H1 (cell line): ENCODE measurements around the gene SPACA4. TPM values are rescaled to one million over a fixed set of nuclear protein-coding genes. Genes with fewer than 3 reads are reported as not detected.

Source experiments
- ASH2L ChIP-seq: fragments of 200-600, 300-600 bp; sonication (generic); IDR thresholded peaks from one replicate; pipeline ENCODE4 v1.7.1; 2017; ENCODE audit warnings: low read length
- BACH1 ChIP-seq: IDR thresholded peaks from 2 replicates; pipeline ENCODE4 v1.6.1; 2012; ENCODE audit warnings: low read length, improper control_type of control experiment
- BRCA1 ChIP-seq: IDR thresholded peaks from 2 replicates; pipeline ENCODE4 v1.6.1; 2012; ENCODE audit warnings: low read depth, low read length, improper control_type of control experiment
- CBX5 ChIP-seq: fragments of 300-800, 300-1000 bp; sonication (generic); IDR thresholded peaks from 2 replicates; pipeline ENCODE4 v1.7.1; 2016; ENCODE audit warnings: antibody characterized with exemption, low read length, low read depth
- CHD2 ChIP-seq: IDR thresholded peaks from 2 replicates; pipeline ENCODE4 v1.6.1; 2012; ENCODE audit warnings: low read length, improper control_type of control experiment
- CREB1 ChIP-seq: IDR thresholded peaks from 2 replicates; pipeline ENCODE4 v1.6.1; 2012; ENCODE audit warnings: inconsistent platforms
- EZH2 ChIP-seq: fragments of 200-600 bp; sonication (generic); IDR thresholded peaks from 2 replicates; pipeline ENCODE4 v1.7.1; 2012; ENCODE audit warnings: low read depth, mild to moderate bottlenecking, moderate library complexity, low read length, inconsistent platforms; ENCODE audit not compliant: severe bottlenecking
- HDAC6 ChIP-seq: IDR thresholded peaks from one replicate; pipeline ENCODE4 v1.7.1; 2012; ENCODE audit warnings: low read depth, mild to moderate bottlenecking, inconsistent platforms, low read length, moderate library complexity
- JUN ChIP-seq: IDR thresholded peaks from 2 replicates; pipeline ENCODE4 v1.6.1; 2011; ENCODE audit warnings: low read depth, mild to moderate bottlenecking, improper control_type of control experiment, low read length
- JUND ChIP-seq: IDR thresholded peaks from 2 replicates; pipeline ENCODE4 v1.6.1; 2011; ENCODE audit warnings: mild to moderate bottlenecking, improper control_type of control experiment, low read length
- KDM5A ChIP-seq: fragments of 200-600 bp; IDR thresholded peaks from 2 replicates; pipeline ENCODE4 v1.7.1; 2012; ENCODE audit warnings: mild to moderate bottlenecking, low read length, inconsistent platforms, mixed read lengths
- MAFK ChIP-seq: IDR thresholded peaks from 2 replicates; pipeline ENCODE4 v1.6.1; 2012; ENCODE audit warnings: low read depth, mild to moderate bottlenecking, improper control_type of control experiment, low read length
- NANOG ChIP-seq: IDR thresholded peaks from 2 replicates; pipeline ENCODE4 v1.6.1; 2011; ENCODE audit warnings: low read length, low read depth, mild to moderate bottlenecking, inconsistent platforms; ENCODE audit not compliant: insufficient read depth, poor library complexity, severe bottlenecking
- NRF1 ChIP-seq: IDR thresholded peaks from 2 replicates; pipeline ENCODE4 v1.6.1; 2011; ENCODE audit warnings: mild to moderate bottlenecking, low read depth, low read length, improper control_type of control experiment
- POLR2A ChIP-seq, 2 experiments: IDR thresholded peaks; 1 replicate in 1 of 2; 2 replicates in 1 of 2; pipeline ENCODE4 v1.6.1; 2011; ENCODE audit warnings: low read depth in 2 of 2, low read length in 2 of 2, mild to moderate bottlenecking in 2 of 2; ENCODE audit errors: control extremely low read depth in 1 of 2
- RFX5 ChIP-seq: IDR thresholded peaks from 2 replicates; pipeline ENCODE4 v1.6.1; 2011; ENCODE audit warnings: low read depth, low read length, improper control_type of control experiment, borderline replicate concordance
- RNF2 ChIP-seq: fragments of 200-900, 300-1000 bp; sonication (generic); IDR thresholded peaks from 2 replicates; pipeline ENCODE4 v1.7.1; 2016; ENCODE audit warnings: borderline replicate concordance, low read depth, mild to moderate bottlenecking, antibody characterized with exemption, low read length; ENCODE audit not compliant: poor library complexity, severe bottlenecking; ENCODE audit errors: missing control alignments
- SAP30 ChIP-seq: fragments of 300-600 bp; sonication (generic); IDR thresholded peaks from 2 replicates; pipeline ENCODE4 v1.7.1; 2012; ENCODE audit warnings: low read length, moderate library complexity, mild to moderate bottlenecking, inconsistent platforms; ENCODE audit not compliant: insufficient read depth, insufficient replicate concordance
- SIN3A ChIP-seq, 2 experiments: IDR thresholded peaks in 1 of 2; conservative IDR thresholded peaks in 1 of 2; 2 replicates each; pipeline ENCODE4 v1.6.1; 2011 to 2012; ENCODE audit warnings: low read length in 2 of 2, improper control_type of control experiment in 1 of 2, low read depth in 1 of 2, mild to moderate bottlenecking in 1 of 2
- TAF1 ChIP-seq: IDR thresholded peaks from 2 replicates; pipeline ENCODE4 v1.6.1; 2011; ENCODE audit warnings: mild to moderate bottlenecking, low read depth, low read length
- YY1 ChIP-seq: IDR thresholded peaks from 2 replicates; pipeline ENCODE4 v1.6.1; 2011; ENCODE audit warnings: low read depth, mild to moderate bottlenecking, low read length
- polyA plus RNA-seq, 7 experiments: library from polyadenylated mRNA; depleted of rRNA in 3 of 7; stranded (reverse) in 5 of 7; unstranded in 2 of 7; fragments of >200 nt in 5 of 7; fragments of 200-250 nt in 2 of 7; gene quantifications; 1 replicate in 5 of 7; 2 replicates in 1 of 7; 4 replicates in 1 of 7; pipeline versions ENCODE4 v1.2.1 to v1.2.3, GENCODE V29; 2011 to 2013; ENCODE audit warnings: missing spikeins in 2 of 7, mixed read lengths in 2 of 7
- total RNA-seq: library from RNA; stranded (reverse); fragmentation: NEBNext Ultra II Directional; extraction: Animal tissue kit (Norgen Biotek cat#: 25700); gene quantifications from 2 replicates; pipeline ENCODE4 v1.2.1, GENCODE V29; 2021

Gene SPACA4
- total and polyA plus RNA-seq, 2 of the 8 experiments (the other 6 are each of a cell fraction or from before 2014, with no cell fraction given), result not detected

GRCh38 chr19:48644839-48645619 is 38.5 kb downstream of the SPACA4 start (continued):
- TF ChIP-seq CREB1 (0 out of 2 replicates have a peak, but pooled peaks have one; percentile 14), MAFK (no peak), TAF1 (no peak), RFX5 (no peak; the same call in 1 of the 2 replicates), YY1 (no peak), BACH1 (0 out of 2 replicates have a peak, but pooled peaks have one; percentile 34), KDM5A (no peak), NRF1 (no peak), JUN (no peak), EZH2 (no peak), JUND (no peak), NANOG (peak; percentile 35), SIN3A (conservative IDR thresholded peaks at IDR 0.05 in 1 of 2, IDR thresholded peaks at IDR 0.05 in 1 of 2; ENCODE audit: low read depth in 1 of 2, low read length in 2 of 2) (peak in 1 of 2 experiments; percentile 77; a peak in 1 of 4 replicates), ASH2L (no peak), CBX5 (no peak), RNF2 (no peak), SAP30 (no peak), HDAC6 (no peak), BRCA1 (no peak), CHD2 (no peak), POLR2A (IDR thresholded peaks at IDR 0.05; ENCODE audit: control extremely low read depth in 1 of 2, low read depth in 2 of 2, low read length in 2 of 2) (no peak)
